HepG2 (cell line): Measurements from ENCODE around the gene FKBP14. TPM values are rescaled to one million over a fixed set of nuclear protein-coding genes. Genes with fewer than 3 reads are reported as not detected.

Source experiments
- BRCA1 ChIP-seq: sonication (generic); formaldehyde crosslinking; IDR thresholded peaks from 2 replicates; pipeline ENCODE4 v1.4.0; 2020; ENCODE audit warnings: missing genetic modification reagents
- CBX5 ChIP-seq: sonication (generic); formaldehyde crosslinking; IDR thresholded peaks from 2 replicates; pipeline ENCODE4 v1.4.0; 2020; ENCODE audit warnings: missing genetic modification reagents, borderline replicate concordance
- DNMT3B ChIP-seq: conservative IDR thresholded peaks from 2 replicates; pipeline ENCODE4 v1.6.1; 2016; ENCODE audit warnings: missing biosample characterization, control low read depth
- PLRG1 ChIP-seq: fragments of 450-650 bp; conservative IDR thresholded peaks from 2 replicates; pipeline ENCODE4 v1.6.1; 2016
- RARG ChIP-seq: sonication (generic); formaldehyde crosslinking; IDR thresholded peaks from 2 replicates; pipeline ENCODE4 v1.4.0; 2020; ENCODE audit warnings: low read depth, mild to moderate bottlenecking, missing genetic modification reagents
- SAFB2 ChIP-seq: sonication (generic); formaldehyde crosslinking; IDR thresholded peaks from 2 replicates; pipeline ENCODE4 v1.5.1; 2020; ENCODE audit warnings: missing genetic modification reagents, low read depth, mild to moderate bottlenecking, borderline replicate concordance
- SRY ChIP-seq: sonication (generic); formaldehyde crosslinking; IDR thresholded peaks from 2 replicates; pipeline ENCODE4 v1.8.0; 2022; ENCODE audit warnings: mild to moderate bottlenecking, missing genetic modification reagents
- STAG1 ChIP-seq: sonication (generic); formaldehyde crosslinking; IDR thresholded peaks from 2 replicates; pipeline ENCODE4 v1.4.0; 2020; ENCODE audit warnings: missing genetic modification reagents
- ZBTB20 ChIP-seq: sonication (generic); formaldehyde crosslinking; IDR thresholded peaks from 2 replicates; pipeline ENCODE4 v1.8.1; 2023; ENCODE audit warnings: missing genetic modification reagents, low read depth, mild to moderate bottlenecking, borderline replicate concordance
- ZFP36 ChIP-seq: fragments of 150-350 bp; IDR thresholded peaks from 2 replicates; pipeline ENCODE4 v1.6.1; 2018; ENCODE audit warnings: borderline replicate concordance, low read length, low read depth; ENCODE audit not compliant: partially characterized antibody
- ZFP82 ChIP-seq: sonication (generic); formaldehyde crosslinking; IDR thresholded peaks from 2 replicates; pipeline ENCODE4 v1.5.1; 2020; ENCODE audit warnings: mild to moderate bottlenecking, missing genetic modification reagents, borderline replicate concordance
- ZNF274 ChIP-seq: sonication (generic); formaldehyde crosslinking; IDR thresholded peaks from 2 replicates; pipeline ENCODE4 v1.5.1; 2020; ENCODE audit warnings: mild to moderate bottlenecking, missing genetic modification reagents
- ZNF343 ChIP-seq: sonication (generic); formaldehyde crosslinking; IDR thresholded peaks from 2 replicates; pipeline ENCODE4 v1.4.0; 2020; ENCODE audit warnings: mild to moderate bottlenecking, missing genetic modification reagents
- ZNF432 ChIP-seq: sonication (generic); formaldehyde crosslinking; IDR thresholded peaks from 2 replicates; pipeline ENCODE4 v1.5.0; 2020; ENCODE audit warnings: missing genetic modification reagents, mild to moderate bottlenecking, borderline replicate concordance
- ZNF468 ChIP-seq: sonication (generic); formaldehyde crosslinking; IDR thresholded peaks from 2 replicates; pipeline ENCODE4 v1.8.0; 2022; ENCODE audit warnings: mild to moderate bottlenecking, moderate library complexity, missing genetic modification reagents
- ZNF724P ChIP-seq: sonication (generic); formaldehyde crosslinking; IDR thresholded peaks from 2 replicates; pipeline ENCODE4 v1.8.0; 2022; ENCODE audit warnings: missing genetic modification reagents, borderline replicate concordance
- polyA plus RNA-seq, 8 experiments: library from polyadenylated mRNA; depleted of rRNA in 3 of 8; stranded (reverse) in 7 of 8; unstranded in 1 of 8; fragments of >200 nt; fragmentation: Illumina TruSeq in 4 of 8; extraction: Trizol in 4 of 8; gene quantifications; 2 replicates each; pipeline versions ENCODE4 v1.2.1 to v1.2.3, GENCODE V29; 2011 to 2016; ENCODE audit warnings: low read depth in 4 of 8, missing spikeins in 1 of 8, mixed read lengths in 1 of 8; ENCODE audit not compliant: insufficient read depth in 1 of 8
- total RNA-seq, 5 experiments: library from RNA; depleted of rRNA; stranded (reverse); fragments of >200 nt; fragmentation: Illumina TruSeq; extraction: Trizol; gene quantifications; 2 replicates each; pipeline ENCODE4 v1.2.3, GENCODE V29; 2016; ENCODE audit warnings: low read depth in 1 of 5
- TF ChIP-seq, protein P1 (sequence below): sonication (generic); formaldehyde crosslinking; IDR thresholded peaks from 2 replicates; pipeline ENCODE4 v1.8.0; 2022; ENCODE audit warnings: mild to moderate bottlenecking, missing genetic modification reagents, moderate library complexity
- TF ChIP-seq, protein P2 (sequence below): sonication (generic); formaldehyde crosslinking; IDR thresholded peaks from 2 replicates; pipeline ENCODE4 v1.4.0; 2020; ENCODE audit warnings: mild to moderate bottlenecking, low read depth, missing genetic modification reagents
- TF ChIP-seq, protein P3 (sequence below): sonication (generic); formaldehyde crosslinking; IDR thresholded peaks from 2 replicates; pipeline ENCODE4 v1.8.0; 2023; ENCODE audit warnings: mild to moderate bottlenecking, missing genetic modification reagents
- TF ChIP-seq, protein P4 (sequence below): sonication (generic); formaldehyde crosslinking; IDR thresholded peaks from 2 replicates; pipeline ENCODE4 v1.8.0; 2022; ENCODE audit warnings: missing genetic modification reagents, low read depth, mild to moderate bottlenecking, borderline replicate concordance
- TF ChIP-seq, protein P5 (sequence below): sonication (generic); formaldehyde crosslinking; IDR thresholded peaks from 2 replicates; pipeline ENCODE4 v1.8.1; 2023; ENCODE audit warnings: missing genetic modification reagents, inconsistent platforms, borderline replicate concordance
- TF ChIP-seq, protein P6 (sequence below): sonication (generic); formaldehyde crosslinking; IDR thresholded peaks from 2 replicates; pipeline ENCODE4 v1.4.0; 2020; ENCODE audit warnings: missing genetic modification reagents

FKBP14 gene
- total and polyA plus RNA-seq, 2 of the 13 experiments (the other 11 are each of a cell fraction or from before 2014, with no cell fraction given) = 20.0 to 32.3 TPM

DNA sequence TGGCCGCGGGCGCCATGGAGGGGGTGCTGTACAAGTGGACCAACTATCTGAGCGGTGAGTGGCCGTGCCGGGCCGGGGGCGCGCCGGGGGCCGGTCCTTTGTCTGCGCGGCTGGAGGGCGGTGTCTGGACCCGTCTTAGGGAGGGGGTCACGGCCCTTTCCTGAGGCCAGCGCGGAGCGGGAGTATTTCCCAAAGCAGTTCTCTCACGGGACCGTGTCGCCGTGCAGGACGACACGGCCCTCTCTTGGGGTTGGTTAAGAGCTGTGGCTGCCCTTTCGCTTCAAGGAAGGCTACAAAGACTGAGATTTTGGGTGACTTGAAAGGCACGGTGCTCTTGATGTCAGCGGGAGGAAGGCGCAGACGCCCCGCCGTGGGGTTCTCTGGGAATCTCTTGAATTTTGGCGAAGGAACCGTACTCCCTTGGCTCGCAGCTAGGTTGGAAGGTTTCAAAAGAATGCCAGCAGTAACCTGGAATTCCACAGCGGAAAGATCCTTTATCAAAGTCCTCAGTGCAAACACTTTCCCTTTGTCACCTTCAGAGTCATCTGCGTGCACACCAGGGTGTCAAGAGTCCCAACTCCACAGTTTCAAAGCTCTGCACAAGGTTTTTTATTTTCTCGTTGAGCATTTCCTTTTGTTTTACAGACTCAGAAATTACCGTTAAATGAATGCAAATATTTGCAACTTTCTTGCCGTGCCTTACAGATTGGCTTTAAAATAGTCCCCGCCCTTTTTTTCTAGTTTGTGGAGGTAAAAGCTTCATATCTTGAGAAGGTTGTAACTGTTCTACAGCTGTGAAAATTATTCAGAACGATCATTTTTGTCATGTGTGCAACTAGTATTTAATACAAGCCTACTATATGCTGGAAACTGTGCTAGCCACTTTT is 2.5 kb upstream of the FKBP14 start (continued):
- TF ChIP-seq, protein P1, sequence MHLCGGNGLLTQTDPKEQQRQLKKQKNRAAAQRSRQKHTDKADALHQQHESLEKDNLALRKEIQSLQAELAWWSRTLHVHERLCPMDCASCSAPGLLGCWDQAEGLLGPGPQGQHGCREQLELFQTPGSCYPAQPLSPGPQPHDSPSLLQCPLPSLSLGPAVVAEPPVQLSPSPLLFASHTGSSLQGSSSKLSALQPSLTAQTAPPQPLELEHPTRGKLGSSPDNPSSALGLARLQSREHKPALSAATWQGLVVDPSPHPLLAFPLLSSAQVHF (CRISPR knock-in tag) = no peak
- no peak for TF ChIP-seq BRCA1
- TF ChIP-seq DNMT3B (CRISPR knock-in tag) = no peak
- TF ChIP-seq CBX5 = no peak
- no peak for TF ChIP-seq ZNF468 (CRISPR knock-in tag)
- TF ChIP-seq SAFB2 (CRISPR knock-in tag) = no peak
- TF ChIP-seq, protein P2, sequence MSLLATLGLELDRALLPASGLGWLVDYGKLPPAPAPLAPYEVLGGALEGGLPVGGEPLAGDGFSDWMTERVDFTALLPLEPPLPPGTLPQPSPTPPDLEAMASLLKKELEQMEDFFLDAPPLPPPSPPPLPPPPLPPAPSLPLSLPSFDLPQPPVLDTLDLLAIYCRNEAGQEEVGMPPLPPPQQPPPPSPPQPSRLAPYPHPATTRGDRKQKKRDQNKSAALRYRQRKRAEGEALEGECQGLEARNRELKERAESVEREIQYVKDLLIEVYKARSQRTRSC (CRISPR knock-in tag) = no peak
- no peak for TF ChIP-seq STAG1 (CRISPR knock-in tag)
- TF ChIP-seq, protein P3, sequence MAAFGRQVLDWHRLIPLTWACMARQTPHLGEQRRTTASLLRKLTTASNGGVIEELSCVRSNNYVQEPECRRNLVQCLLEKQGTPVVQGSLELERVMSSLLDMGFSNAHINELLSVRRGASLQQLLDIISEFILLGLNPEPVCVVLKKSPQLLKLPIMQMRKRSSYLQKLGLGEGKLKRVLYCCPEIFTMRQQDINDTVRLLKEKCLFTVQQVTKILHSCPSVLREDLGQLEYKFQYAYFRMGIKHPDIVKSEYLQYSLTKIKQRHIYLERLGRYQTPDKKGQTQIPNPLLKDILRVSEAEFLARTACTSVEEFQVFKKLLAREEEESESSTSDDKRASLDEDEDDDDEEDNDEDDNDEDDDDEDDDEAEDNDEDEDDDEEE (CRISPR knock-in tag) = 0 out of 2 replicates have a peak, but pooled peaks have one; percentile 70
- TF ChIP-seq ZNF724P (CRISPR knock-in tag) = no peak
- TF ChIP-seq, protein P4, sequence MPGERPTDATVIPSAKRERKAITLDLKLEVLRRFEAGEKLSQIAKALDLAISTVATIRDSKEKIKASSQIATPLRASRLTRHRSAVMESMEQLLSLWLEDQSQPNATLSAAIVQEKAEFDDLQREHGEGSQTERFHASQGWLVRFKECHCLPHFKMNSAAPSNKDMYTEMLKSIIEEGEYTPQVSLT (CRISPR knock-in tag) = no peak
- TF ChIP-seq ZBTB20 = no peak
- TF ChIP-seq, protein P5, sequence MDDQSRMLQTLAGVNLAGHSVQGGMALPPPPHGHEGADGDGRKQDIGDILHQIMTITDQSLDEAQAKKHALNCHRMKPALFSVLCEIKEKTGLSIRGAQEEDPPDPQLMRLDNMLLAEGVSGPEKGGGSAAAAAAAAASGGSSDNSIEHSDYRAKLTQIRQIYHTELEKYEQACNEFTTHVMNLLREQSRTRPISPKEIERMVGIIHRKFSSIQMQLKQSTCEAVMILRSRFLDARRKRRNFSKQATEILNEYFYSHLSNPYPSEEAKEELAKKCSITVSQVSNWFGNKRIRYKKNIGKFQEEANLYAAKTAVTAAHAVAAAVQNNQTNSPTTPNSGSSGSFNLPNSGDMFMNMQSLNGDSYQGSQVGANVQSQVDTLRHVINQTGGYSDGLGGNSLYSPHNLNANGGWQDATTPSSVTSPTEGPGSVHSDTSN (CRISPR knock-in tag) = no peak
- no peak; the same call in 1 of the 2 replicates for TF ChIP-seq ZNF343
- TF ChIP-seq ZNF432 (CRISPR knock-in tag) = no peak
- no peak for TF ChIP-seq SRY (CRISPR knock-in tag)
- TF ChIP-seq, protein P6, sequence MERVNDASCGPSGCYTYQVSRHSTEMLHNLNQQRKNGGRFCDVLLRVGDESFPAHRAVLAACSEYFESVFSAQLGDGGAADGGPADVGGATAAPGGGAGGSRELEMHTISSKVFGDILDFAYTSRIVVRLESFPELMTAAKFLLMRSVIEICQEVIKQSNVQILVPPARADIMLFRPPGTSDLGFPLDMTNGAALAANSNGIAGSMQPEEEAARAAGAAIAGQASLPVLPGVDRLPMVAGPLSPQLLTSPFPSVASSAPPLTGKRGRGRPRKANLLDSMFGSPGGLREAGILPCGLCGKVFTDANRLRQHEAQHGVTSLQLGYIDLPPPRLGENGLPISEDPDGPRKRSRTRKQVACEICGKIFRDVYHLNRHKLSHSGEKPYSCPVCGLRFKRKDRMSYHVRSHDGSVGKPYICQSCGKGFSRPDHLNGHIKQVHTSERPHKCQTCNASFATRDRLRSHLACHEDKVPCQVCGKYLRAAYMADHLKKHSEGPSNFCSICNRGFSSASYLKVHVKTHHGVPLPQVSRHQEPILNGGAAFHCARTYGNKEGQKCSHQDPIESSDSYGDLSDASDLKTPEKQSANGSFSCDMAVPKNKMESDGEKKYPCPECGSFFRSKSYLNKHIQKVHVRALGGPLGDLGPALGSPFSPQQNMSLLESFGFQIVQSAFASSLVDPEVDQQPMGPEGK (CRISPR knock-in tag) = peak; percentile 72
- no peak for TF ChIP-seq RARG (CRISPR knock-in tag)
- no peak for TF ChIP-seq ZFP36
- no peak for TF ChIP-seq ZFP82 (CRISPR knock-in tag)
- no peak for TF ChIP-seq ZNF274 (CRISPR knock-in tag)
- TF ChIP-seq PLRG1 = no peak
